ENCODE data around the gene CRMP1. TPM values are rescaled to one million over a fixed set of nuclear protein-coding genes. Genes with fewer than 3 reads are reported as not detected.
"Not testable (repeated sequence)": the region's sequence is repeated elsewhere in the genome, so short reads cannot be mapped to it uniquely, and the experiment has no call there.

CRMP1 gene
- total RNA-seq, 1 donor from 2014 or later, result 0.34 TPM

DNA sequence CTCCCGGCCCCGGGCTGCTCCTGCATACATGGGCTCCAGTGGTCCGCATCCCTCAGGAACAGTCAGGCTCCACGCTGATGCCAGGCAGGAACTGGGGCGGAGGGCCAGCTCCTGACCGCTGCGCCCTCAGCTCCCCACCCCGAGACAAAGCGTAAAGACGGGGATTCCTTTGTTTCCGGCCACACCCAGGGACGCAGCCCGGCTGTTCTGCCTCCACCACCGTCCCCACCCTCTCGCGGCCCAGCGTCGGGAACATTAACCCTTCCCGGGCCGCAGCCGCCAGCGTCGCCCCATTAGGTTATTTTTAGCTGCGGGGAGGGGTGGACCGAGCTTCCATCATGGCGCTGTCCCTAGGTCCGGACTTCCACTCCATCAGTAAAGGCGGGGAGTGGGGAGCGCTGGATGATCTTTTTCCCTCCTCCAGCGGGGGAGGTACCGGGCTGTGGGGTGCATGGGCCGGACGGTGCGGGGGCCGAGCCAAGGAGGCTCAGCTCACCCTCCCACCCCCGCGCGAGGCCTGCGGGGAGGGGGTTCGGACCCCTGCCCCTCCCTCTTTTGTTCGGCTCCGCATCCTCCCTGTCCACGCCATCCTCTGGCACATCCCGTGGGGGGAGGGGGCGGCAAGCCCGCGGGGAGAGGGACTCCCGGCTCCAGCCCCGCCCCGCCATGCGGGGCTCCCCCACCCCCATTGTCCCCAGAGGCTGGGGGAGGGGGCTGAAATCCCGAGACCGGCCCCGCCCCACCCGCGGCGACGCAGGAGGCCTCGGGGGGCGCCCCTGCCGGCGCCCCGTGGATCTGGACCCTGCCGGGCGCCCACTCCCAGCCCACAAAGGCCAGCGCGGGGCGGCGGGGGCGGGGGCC lies 5.3 kb downstream of the CRMP1 start:
- DNase-seq, result no peak

DNA sequence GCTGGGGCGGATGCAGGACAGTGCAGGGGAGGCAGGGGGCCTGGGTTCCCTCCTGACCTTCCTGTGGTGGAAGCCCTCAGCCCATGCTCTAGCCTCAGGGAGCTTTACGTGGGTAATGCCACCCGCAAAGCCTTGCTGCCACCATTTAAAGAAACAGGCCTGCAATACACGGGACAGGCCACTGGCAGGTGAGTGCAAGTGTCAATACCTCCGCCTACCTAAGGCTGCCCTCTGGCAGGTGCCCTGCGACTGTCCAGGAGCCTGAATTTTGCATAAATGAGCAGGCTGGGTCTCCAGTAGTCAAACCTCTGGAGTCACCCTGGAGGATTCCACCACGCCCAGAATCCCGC lies 5.9 kb downstream of the CRMP1 start:
- DNase-seq, result no peak

DNA sequence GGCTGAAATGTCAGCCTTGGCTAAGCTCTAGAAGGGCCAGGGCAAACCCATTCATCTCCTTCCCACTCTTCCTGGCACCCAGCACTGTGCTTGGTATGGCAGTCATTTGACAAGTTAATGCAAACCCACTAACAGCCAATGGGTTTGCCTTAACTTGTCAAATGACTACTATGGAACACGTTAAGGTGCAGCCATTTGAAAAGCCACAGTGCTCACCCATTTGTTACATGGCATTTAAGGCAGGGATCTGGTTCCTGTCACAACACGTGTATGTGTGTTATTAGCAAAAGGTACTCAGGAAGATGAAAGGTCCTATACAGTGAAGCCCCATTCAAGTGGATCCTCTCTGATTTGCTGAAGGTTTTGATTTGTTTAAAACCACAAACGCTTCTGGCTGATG lies 7.2 kb downstream of the CRMP1 start:
- DNase-seq, result no peak

DNA sequence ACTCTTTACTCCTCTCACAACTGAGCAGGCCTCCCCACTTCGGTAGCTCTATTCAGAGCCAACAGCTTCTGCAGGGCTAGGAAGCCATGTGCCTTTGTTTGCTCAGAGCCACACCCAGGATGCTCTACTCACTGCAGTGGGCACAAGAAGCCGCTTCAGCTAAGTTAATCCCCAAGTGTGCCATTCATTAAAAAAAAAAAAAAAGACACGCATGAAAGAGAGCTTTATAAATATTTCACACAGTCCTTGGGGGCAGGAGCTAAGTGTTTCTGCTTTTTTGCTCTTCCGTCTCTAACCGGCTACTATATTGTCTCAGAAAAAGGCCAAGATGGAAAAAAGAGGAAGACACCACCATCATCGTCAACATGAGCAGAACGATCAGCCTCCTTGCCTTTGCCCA lies 8.1 kb downstream of the CRMP1 start:
- no peak for DNase-seq

DNA sequence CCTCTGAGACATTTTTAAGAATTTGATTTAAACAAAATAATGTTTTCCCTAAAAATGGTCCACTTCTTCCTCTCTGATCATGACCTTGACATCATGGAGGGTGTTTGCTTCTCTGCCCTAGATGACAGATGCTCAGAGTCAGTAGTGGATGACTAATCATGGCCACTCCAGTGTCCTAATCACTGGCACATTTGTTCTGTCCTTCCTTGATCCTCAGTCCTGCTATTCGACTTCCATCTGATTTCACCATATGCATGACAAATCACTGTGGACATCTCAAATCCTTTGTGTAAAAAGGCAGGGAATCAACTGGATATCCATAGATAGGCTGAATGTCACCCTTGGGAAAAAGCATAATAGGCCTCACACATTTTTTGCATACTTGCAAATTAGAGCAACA lies 9.0 kb downstream of the CRMP1 start:
- DNase-seq, result no peak

DNA sequence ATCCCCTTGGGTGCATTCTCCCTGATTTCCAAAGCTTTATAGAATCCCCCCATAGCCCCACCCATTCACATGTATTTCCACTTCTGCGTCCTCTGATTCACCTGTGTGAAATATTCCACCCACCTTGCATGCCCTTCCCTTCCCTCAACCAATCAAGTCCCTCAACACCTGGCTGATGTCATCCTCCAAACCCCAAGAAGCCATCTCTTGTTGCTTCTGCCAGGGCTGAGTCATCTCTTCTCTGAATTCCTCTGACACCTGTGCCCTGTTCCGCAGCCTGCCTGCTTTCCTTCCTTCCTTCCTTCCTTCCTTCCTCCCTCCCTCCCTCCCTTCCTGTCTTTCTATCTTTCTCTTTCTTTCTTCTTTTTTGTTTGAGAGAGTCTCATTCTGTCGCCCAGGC lies 9.9 kb downstream of the CRMP1 start:
- no peak for DNase-seq

DNA sequence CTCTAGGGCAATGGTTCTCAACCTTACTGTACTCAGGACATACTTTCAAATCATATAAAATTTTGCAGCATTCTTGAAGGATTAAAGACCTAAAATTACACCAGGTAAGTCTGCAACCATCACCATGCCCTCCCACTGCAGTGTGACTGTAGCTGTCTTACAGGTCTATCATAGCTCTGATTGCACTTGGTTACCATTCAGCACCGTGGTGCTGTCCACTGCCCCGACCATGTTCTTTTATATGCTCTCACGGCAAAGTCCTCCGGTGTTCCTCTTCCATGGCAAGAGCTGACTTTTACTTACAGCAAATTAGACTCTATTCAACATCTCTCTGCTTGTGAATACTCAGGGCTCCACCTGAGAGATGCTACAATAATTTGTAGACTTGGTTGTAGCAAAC lies 11.5 kb downstream of the CRMP1 start:
- DNase-seq, result peak; percentile 10

DNA sequence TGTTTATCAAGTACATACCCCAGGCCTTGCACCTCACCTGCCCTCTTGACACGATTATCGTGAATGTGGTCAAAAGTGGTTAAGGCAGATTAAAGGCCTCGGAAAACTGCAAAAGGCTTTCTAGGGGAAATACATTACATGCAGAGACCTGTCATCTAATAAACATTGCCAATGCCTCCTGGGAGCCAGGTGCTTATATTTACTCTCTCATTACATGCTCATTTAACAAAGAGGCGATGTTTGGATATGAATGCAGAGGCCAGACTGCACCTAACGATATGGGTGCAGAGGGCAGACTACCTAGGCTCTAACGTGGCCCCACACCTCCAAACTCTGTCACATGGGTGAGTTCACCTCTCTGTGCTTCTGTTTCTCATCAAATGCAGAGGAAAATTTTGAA lies 14.5 kb downstream of the CRMP1 start:
- no peak for DNase-seq

DNA sequence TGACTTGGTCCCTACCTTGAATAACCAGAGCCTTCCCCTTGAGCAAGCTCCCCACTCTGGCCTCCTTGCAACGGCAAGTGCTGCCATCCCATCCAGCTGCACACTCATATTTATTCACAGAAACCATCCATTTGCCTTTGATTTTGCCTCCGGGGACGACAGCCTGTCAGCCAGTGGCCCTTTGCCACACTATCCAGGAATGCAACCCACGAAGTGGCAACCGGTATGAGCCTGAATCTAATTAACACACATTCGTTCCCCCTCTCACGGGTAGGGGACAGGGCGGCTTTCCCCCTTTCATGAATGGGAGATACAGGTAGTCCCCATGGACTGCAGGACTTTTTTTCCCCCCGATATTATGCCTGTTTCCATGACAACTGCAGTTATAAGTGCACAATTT lies 15.5 kb downstream of the CRMP1 start:
- no peak for DNase-seq

DNA sequence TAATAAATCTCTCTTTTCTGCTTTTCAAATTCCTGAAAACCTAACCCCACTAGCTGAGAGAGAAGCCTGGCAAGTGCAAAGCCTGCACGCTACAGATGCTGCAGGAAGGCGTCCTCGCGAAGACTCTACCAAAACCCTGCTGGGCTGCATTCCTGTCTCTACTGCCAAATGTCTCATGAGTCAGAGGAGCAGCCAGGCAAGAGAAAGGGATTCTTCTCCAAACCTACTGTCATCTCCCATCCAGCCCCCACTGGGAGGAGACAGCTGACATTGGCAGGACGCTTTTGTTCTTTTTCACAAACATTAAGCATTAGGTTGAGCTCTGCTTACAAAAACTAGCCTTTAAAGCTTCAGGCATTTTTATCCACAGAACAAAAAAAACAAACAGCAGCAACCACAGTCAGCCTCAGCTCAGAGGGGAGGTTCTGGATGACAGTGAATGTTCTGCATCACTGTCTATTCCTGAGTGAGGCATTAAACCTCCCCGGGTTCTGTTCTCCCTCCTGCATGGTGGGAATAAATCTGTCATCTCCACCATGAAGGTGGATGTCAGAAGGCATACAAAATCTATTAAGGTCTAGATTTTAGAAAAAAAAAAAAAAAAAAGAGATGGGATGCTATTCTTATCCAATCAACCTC lies 18.0 kb downstream of the CRMP1 start:
- DNase-seq, result no peak

DNA sequence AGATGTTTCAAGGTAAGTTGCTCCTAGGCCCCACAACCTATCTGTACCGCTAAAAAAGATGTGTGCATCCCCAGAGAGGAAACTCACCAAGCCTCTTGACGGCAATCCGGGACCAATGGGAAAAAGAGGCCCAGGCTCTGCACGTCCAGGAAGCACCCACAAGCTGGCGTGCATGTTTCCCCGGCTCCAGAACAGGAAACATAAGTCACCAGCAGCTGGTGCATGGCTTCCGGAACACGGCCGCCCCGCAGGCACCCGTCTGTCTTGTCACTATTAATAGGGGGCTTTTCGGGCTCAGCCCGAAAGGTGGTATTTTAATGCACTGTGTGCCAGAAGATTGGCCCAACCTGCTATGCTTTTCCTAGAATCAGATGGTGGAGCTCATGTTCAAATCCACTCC lies 22.2 kb downstream of the CRMP1 start:
- peak; percentile 46 for DNase-seq

DNA sequence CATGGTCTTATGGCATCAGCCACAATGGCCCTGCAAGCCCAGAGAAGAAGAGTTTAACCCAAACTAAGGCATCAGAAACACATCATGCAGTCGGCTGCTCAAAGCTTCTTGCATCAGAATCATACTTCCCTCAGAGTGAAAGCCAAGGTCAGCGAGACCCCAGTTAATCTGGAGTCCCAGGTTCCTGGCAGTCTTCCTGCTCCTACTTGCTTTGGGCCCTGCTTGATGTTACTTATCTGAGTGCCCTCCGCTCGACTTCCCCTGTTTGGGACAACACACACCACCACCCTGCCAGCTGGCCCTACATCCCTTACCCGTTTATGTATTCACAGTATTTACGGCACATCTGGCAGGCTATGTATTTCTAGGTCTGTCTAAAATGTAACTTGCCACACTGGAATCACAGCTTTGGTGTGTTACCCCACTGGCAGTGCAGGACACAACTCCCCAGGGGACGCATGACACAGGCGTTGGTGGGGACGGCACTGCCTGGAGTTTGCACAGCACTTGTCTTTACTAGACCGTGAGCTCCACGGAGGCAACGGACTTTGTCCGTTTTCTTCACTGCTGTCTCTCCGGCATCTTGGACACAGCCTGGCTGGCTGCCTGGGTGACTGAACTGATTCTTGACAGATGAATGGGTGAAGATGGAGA lies 22.8 kb downstream of the CRMP1 start:
- no peak for DNase-seq

DNA sequence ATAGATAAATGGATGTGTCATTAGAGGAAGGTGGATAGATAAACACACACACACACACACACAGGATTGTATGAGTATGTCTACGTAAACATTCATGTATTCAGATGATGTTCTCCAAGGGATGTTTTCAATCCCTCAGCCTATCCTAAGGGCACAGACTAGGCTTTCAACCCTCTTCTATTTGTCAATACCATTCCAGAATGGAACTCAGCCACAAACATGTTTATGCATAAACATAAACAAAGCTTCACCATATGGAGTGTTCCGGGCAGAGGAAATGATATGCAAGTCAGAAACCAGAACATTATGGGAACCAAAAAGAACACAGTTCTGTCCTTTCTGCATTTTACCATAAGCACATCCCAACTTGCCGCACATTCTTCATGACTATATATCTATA lies 25.0 kb downstream of the CRMP1 start:
- DNase-seq, result no peak

DNA sequence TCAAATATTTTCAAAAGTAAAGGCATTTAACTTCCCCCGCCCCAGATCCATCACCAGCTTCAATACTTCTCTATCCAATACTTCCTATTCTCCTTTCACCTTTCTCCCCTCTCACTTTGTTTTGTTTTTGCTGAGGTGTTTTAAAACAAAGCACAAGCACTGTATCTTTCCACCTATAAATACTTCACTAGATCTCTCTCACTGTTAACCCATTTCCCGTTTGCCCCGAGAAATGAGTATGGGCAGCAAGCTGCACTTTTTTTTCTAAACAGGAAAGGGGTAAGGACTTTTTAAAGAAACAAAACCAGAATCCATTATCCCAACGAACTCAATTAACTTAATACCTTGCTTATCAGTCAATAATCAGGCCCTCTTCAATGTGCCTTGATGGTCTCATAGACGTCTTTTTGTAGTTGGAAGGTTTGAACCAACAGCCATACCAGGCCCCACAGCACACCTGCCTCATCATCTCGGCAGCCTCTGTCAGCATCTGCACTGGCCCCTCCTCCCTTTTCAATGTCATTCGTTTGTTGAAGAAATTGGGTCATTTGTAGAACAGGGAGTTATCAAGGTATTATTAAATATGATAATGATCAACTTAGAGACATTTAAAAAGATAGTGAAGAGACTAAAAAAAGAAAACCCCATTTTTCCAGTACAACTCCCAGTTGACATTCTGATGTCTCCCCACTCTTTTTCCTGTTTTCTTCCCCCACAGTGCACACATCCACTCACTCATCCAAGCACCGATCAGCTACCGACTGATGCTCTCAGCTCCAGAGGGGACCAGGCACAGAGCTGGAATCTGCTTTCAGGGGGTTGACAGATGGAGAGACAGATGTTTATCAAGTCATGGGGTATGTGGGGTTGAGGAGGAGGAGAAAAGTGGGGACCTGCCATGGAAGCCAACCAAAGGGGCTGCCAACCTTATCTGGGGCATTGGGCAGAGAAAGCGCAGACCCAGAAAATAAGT lies 25.8 kb downstream of the CRMP1 start:
- no peak for DNase-seq

DNA sequence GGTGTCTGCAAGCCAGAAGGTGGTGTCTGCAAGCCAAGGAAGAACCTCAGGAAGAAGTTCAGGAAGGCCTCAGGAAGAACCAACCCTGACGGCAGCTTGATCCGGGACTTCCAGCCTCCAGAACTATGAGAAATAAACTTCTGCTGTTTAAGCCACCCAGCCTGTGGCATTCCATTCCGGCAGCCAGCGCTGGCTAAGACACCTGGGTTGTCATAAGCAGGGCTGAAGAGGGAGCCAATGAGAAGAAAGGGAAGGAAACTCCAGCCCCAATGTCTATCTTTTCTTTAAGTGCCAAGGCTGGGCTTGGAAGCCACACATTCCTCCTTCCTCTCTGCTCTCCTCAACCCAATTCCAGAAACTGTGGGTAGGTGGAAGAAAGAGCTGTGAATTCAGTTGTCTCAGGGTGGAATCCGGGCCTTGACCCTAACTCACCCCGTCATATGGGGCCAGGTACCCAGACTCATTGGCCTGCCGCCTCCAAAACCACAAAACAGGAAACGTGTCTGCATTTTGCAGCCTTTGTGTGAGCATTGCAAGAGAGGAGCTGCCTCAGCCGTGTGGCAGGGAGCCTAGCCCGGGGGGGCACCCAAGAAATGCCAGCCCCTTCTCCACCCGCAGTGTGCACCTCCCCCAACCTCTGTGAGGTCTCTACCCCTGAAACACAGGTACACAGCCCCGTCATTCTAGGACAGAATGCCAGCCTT lies 26.8 kb downstream of the CRMP1 start:
- DNase-seq, result no peak

DNA sequence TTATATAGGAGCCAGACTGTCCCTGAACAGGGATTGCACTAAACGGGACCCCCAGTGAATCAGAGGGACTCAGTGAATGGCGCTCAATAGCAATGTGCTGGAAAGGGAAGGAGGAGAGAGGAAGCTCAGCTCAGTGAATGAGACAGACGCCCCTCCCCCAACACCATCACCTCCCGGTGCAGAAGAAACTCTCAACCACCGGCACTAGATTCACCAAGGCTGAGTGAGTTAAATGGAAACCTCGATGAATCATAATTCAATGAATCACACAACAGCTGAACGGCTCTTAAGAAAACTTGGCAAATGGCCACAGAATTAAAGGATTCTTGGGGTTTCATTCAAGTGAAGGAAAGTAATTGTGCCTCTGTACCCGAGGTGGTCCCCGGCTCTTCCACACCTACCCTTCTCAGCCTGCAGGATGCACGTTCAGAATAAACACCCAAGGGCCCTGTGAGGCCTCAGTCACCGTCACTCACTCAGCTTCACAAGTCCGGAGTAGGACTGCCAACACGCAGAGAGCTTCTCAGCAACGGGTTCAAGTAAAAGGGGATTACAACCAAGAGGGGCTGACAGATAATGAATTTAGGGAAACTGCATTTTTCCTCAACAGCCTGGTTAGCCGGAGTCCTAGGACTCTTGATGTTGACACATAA lies 29.3 kb downstream of the CRMP1 start:
- DNase-seq, result peak; percentile 81

DNA sequence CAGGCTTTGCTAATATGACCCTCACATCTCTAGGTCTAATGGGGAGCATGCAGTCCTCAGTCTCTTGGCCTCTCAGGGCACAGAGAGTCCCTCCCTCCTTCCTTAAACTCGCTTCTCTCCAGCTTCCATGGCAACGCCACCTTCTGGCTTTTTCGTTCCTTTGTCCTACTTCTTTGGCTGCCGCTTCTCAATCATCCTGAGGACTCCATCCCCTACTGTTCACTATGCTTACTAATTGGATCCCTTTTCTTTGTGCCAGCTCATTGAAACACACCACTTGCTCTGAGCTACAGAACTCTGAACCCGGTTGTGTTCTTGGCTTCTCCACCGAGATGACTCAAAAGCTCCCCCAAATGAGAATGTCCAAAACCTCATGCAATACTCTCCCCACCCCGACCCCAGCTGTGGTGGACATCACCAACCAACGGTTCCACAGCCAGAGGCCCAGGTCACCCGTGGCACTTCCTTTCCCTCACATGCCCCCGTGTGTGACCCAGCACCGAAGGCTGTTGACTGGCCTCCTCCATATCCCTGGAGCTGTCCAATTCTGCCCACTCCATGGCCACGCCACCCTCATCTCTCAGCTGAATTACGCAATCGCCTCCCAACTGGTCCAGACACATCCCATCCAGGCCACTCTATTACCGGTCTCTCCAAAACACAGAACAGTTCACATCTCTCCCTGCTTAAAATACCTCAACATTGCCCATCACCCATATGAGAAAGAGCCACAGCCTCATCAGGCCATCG lies 34.7 kb downstream of the CRMP1 start:
- DNase-seq, result no peak

DNA sequence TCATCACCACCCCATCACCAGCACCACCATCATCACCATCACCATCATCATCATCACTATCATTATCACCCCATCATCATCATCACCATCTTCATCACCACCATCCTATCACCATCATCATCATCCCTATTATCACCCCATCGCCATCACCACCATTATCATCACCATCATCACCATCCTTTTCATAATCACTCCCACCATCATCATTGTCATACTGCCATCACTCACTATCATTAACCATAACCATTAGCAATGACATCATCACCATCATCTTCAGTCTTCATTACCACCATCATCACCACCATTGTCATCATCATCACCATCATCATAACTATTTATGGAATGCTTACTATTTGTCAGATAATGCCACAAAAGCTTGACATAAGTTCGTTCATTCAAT lies 35.7 kb downstream of the CRMP1 start:
- no peak for DNase-seq

DNA sequence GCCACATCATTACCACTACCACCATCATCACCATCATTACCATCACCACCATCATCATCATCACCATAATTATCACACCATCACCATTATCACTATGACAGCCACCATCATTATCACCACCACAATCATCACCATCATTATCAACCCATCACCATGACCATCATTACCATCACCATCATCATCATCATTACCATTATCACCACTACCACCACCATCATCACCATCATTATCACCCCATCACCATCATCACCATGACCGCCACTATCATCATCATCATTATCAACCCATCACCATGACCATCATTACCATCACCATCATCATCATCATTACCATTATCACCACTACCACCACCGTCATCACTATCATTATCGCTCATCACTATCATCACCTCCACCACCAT lies 36.5 kb downstream of the CRMP1 start:
- not testable (repeated sequence) for DNase-seq

DNA sequence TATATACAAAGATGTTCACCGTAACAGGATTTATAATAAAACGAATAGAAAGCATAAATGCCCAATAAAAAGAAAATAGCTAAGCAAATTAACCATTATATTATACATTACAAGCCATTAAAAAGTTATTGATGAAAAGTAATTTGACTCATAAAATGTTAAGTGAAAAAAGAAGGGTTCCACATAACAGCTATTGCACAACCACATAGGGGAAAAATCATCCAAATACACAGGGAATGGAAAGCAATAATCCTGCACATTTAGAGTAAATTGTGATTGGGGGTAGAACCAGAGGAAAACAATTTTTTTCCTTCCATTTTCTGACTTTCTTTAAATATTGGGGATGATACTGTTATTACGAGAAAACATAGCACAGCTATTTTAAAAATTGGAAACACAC lies 38.0 kb downstream of the CRMP1 start:
- no peak for DNase-seq
